ENCODE results near the gene SLC1A2.

Gene SLC1A2

DNA sequence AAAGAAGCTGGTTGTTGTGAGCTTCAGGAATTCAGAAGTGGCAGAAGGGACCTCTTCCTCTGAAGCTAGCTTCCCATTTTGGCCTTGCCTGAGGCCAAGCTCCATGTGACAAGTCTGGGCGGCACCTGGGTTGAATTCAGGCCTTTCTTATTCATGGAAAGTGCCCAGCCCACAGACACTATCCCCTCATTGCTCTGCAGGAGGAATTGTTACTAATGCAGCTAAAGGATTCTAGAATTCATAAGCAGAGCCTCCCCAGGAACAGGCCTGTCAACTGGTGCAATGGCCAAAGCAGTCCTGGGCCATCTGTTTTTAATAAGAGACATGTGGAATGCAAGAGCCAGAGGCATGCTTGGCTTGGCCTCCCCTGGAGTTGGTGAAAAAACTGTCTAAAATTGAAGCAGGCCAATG is 71.4 kb downstream of the SLC1A2 start:
- peak; percentile 97 for DNase-seq

DNA sequence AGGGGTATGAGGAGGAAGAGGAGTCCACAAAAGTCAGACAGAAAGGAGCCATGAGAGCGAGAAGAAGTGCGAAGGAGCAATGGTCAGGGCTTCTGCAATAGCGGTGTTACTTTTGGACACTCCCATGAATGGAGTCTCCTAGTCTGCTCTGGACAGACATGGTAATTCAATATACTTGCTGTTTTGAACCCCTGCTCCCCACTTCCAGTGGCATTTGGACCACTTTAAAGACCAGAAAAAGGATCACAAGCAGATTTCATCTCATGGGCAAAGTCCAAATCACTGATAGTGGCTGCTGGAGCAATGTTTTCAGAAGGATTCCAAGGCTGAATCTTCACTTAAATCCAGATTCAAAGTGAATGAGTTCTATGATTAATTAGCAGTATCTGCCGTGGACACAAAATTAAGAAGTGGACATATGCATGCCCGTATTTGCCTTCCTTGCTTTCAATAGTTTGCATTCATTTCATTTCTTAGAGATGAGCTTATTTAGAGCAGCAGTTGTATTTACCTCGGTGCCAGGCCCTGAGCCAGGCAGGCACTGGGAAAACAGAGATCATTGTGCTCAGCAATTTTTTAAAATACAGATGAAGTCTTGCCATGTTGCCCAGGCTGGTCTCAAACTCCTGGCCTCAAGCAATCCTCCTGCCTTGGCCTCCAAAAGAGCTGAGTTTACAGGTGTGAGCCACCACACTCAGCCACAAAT is 72.0 kb downstream of the SLC1A2 start:
- peak; percentile 42 for DNase-seq

DNA sequence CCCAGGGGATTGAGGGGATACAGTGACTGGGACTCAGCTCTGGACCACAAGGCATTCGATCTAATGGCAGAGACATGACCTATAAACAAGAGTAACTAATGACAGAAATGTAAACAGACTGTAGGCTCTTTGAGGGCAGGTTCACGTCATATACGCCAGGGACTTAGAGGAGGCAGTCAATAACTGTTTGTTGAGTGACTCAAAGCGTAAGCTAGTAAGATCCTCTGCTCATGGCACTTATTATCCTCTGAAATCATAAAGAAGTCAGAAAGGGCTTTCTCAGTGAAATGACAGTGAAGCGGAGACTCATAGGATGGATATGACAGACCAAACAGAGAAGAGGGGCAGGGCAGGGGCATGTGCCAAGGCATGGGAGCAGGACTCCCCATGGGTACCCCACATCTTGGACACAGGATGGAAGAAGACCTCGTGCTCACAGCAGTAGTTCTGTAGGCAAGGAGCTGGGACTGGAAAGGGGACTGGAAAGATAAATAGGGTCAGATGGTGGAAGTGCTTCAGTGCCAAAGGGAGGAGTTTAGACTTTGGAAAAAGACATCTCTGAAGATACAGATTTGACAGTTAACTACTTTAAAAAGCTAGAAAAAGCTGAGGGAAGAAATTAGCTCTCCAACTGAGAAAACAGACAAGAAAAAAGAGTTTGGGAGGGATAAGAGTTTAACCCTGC is 72.7 kb downstream of the SLC1A2 start:
- no peak for DNase-seq

DNA sequence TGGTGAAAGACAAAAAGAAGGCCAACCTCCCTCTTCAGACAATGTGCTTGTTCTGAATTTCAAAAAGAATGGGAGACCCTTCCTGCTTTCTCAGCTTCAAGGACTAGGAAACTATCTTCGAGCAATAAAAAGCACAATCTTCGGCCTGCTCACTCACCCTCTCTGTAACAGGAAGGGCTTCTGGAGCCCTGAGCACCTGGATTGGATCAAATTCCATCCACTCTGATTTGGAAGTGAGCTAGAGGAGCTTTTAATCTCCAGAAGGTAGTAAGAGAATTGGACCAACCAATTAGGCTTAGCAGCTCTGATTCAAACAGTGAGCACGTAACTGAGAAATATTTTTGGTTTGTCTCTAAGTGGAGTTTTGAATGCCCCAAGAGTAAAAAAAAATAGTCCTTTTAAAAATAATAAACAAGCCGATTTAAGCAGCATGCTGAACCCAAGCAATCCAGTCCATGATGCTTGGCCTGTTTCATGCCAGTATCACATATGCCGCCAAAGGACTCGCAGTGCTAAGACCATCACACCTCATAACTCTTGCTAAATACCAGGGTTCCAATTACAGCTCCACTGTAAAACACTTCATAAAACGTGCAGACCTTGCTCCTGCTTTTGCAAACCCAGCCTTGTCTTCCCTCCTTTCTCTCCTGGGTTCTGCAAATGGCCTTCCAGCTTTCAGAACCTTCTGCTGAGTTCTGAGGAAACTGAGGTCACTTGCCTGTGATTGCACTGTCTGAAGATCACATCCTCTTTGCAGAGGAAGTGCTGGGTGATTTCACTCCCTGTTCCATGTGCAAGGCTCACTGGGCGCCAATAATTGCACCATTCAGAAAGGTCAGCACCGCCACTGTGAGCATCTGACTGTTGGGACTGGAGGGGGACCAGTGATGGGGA is 74.4 kb downstream of the SLC1A2 start:
- DNase-seq = no peak

- no peak for DNase-seq
Measured at GRCh38 chr11:35343033-35343598, 76.2 kb downstream of the SLC1A2 start.

DNA sequence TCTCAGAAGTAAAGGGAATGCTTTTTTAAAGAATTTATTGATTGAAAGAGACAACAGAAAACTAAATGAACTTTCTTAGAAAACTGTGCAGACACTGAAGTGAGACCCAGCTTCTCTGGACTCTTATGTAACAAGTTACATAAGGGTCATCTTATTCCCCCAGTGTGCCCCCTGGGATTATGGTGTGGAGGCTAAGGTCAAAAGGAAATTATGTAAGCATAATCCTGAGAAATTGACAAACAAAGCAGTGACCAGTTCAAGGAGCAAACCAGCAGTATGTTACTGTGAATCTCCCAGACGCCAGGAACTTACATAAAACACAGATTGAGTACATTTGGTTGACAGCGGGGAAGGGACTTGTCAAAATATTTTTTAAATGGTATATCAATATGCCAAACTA is 78.6 kb downstream of the SLC1A2 start:
- DNase-seq = no peak

- DNase-seq = no peak
Measured at GRCh38 chr11:35340071-35340470, 79.3 kb downstream of the SLC1A2 start.

- DNase-seq = no peak
Measured at GRCh38 chr11:35338921-35339320, 80.4 kb downstream of the SLC1A2 start.

DNA sequence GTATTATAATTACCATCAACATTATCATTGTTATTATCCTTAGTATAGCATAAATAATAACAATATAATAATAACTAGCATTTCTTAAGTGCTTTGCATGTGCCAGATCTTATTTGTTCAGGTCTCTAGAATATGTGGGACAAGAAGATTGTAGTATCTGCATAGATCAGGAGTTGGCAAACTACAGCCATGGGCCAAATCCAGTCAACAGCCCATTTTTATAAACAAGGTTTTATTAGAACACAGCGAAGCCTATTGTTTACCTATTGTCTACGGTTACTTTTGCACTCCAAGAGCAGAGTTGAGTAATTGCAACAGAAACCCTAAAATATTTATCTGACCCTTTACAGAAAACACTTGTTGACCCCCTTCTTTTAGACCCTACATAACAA is 81.4 kb downstream of the SLC1A2 start:
- DNase-seq = no peak

DNA sequence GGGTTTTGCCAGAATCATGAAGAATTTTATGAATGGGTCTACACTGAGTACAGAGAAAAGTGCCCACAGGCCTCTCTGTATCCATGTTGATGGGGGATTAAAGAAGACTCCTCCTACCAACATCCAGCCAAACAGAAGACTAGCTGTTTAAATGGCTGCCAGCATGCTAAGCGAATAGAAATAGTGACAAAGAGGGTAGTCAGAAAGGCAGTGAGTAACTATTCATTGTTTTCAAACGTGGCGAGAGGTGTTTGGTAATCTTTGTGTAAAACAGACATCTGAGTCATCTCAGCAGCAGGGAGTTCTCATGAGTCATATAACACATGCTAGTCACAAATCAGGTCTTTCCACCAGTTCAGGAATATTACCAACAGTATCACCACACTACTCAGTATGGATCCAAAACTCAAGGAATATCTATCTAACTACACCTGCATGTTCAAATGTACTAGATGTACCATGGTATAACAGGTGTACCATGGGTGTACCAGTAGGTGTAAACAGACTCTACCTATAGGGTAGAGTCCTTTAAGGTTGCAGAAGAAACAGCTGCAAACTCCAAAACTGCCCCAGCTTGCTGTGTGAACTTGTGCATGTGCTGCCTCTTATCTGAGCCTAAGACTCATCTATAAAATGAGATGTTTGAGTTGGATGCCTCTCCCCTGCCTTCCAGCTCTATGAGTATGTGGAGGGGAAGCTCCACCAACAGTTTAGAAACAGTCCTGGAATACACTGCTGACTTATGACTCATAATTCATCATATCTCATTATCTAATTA is 82.0 kb downstream of the SLC1A2 start:
- DNase-seq = peak; percentile 97

GRCh38 chr11:35336726-35337125 is 82.6 kb downstream of the SLC1A2 start:
- DNase-seq = no peak

DNA sequence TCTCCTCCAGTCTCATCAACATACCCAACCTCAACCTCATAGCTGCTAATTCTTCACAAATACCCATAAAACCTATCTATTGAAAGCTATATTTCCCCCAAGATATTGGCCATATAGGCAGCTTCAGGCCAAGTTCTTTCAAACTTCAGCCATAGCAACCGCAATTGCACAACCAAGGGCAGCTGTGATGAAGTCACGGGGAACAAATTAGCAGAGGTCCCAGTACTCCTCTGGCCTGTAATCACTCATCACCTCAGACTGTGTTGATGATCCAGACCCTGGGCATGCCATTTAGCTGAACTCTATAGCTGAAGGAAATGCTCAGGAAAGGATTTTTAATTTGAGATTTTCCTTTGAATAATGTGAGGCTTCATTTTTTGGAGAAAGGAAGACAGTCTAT is 84.1 kb downstream of the SLC1A2 start:
- DNase-seq = no peak

DNA sequence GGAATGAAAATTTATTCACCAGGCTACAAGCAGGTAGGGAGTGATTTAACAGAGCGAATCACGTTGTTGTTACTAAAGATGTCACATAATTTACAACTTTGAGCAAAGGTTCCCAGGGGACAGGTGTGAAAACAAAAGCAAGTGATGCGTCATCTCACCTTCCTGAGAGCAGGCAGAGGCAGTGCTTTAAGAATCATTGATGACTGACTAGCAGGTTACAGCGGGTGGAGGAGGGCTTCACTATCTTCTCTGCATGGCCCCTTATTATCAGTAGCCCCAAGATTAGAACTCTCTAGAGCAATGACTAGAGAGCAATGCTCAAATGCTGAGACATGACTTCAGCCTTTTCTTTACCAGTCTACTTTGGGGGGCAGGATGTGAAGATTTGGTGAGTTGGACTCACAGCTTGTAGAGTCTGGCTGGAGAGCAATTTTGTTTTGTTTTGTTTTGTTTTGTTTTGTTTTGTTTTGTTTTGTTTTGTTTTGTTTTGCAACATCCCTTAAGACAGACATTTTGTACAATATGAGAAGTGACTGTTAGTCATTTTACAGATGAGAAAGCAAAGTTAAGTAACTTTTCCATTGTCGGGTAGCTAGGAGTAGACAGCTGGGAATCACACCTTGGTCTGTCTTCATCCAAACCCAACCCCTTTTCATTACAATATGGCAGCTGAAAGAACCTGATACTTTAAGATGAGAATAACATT is 84.8 kb downstream of the SLC1A2 start:
- DNase-seq = no peak

GRCh38 chr11:35332524-35332923 is 86.8 kb downstream of the SLC1A2 start:
- no peak for DNase-seq

GRCh38 chr11:35330931-35331330 is 88.4 kb downstream of the SLC1A2 start:
- no peak for DNase-seq

GRCh38 chr11:35330156-35330889 is 89.0 kb downstream of the SLC1A2 start:
- DNase-seq = no peak

DNA sequence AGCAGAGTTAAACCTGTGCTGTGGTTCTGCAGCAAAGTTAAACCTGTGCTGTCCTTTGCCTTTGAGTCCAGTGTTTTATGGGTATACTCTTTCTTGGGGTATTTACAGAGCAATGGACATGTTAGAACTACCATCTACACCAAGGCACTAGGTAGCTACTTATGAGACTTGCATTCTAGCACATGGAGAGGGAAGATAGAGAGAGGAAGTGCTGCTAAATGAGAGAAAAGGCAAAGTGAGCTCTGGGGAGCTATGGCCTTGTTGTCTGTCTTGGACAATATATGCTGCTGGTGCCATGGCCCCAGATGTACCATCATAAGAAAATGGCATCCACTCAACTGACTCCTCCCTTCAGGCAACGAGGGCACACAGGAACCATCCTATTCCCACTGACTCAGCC is 91.5 kb downstream of the SLC1A2 start:
- no peak for DNase-seq

DNA sequence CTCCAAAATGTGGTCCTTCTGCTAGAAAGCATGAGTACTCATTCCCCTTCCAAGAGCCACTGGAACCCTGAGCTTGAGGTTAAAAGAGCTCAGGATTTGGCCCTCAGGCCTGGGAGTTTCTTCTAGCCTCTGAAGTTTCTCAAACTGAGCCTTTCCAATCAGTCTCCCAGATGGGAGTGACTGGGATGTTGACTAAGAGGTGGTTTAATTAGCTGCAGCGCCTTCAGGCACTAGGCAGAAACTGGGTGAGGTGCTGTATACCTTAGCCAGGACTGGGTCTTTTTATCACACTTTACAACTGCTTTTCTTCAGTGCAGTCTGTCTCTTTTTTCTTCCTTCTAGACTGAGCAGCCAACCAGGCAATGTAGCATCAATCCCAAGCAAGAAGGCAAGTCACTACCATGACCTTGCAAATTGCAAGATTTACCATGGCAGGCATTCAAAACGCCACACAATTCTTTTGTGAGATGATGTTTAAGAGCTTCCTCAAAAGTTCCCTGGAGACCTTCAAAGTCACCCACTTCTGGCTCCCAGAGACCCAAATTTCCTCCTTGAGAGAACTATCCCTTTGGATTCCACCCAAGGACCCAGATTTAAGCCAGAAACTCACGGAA is 93.0 kb downstream of the SLC1A2 start:
- no peak for DNase-seq

GRCh38 chr11:35324981-35325380 is 94.4 kb downstream of the SLC1A2 start:
- peak; percentile 71 for DNase-seq

- DNase-seq = no peak
Measured at GRCh38 chr11:35324183-35324886, 95.0 kb downstream of the SLC1A2 start.
